DMS153 treated with DMSO at 0.1 percent for 48 hours (cell line): ENCODE results near the gene TMCC3.
"Not testable (repeated sequence)": the region's sequence is repeated elsewhere in the genome, so short reads cannot be mapped to it uniquely, and the experiment has no call there.

Experiments used
- DNase-seq: peaks from one replicate; lab custom pipeline; 2025; ENCODE audit not compliant: unreplicated experiment; lab: John Stamatoyannopoulos, UW

Gene TMCC3, protein sequence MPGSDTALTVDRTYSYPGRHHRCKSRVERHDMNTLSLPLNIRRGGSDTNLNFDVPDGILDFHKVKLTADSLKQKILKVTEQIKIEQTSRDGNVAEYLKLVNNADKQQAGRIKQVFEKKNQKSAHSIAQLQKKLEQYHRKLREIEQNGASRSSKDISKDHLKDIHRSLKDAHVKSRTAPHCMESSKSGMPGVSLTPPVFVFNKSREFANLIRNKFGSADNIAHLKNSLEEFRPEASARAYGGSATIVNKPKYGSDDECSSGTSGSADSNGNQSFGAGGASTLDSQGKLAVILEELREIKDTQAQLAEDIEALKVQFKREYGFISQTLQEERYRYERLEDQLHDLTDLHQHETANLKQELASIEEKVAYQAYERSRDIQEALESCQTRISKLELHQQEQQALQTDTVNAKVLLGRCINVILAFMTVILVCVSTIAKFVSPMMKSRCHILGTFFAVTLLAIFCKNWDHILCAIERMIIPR

DNA sequence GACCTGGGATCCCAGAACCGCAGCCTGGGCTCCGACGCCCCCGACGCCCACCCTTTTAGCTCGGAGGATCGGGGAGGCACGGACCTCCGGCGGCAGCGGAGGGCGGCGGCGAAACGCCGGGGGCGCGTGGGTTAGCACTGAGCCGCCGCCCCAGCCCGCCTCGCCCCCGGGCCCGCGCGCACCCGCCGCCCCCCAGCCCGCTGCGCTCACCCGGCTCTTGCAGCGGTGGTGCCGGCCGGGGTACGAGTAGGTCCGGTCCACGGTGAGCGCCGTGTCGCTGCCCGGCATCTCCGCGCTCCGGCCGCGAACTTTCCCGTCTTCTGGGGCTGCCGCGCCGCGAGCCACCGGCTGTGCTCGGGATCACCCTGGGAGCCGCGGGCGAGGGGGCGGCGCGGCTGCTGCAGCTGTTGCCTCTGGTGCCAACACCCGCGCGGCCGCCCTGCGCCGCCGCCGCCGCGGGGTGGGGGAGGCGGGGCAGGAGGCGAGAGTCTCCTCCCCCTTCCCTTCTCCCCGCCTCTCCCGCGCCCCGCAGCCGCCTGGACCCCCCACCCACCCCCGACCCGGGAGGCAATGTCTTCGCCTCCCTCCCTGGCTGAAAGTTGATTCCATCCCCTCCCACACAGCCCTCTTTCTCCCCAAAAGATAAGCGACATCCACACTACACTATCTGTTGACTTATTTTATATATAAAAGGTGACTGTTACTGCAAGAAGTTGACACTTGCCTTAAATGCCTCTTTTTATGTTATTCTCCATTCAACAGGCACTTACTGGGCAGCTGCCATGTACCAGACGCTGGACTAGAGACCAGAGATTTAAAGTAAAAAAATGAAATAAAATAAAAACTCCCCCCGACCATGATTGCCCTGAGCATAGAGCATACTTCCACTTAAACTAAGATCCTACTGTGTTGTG is at the start of gene TMCC3:
TMCC3 (minus strand) TSS at position 415 of the 914 bp plus-strand sequence; CDS start at position 288, 127 bp downstream.
- no peak for DNase-seq

DNA sequence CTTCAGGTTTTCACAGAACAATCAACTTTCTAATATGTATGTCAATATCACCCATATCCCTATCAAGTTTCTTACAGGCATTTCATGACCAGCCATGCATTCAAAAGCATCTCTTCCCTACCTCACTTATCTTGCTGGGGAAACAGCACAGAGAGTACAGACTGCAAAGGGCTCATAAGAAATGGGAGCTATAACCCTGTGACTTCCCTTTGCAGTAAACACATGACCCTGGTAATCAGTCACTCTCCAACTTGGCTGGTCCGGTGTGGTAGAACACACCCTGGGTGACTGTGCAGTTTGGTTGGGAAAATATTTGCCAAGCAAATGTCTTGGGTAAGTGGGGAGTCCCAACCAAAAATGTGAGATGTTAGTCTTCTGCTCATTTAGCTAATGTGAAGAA is 49.4 kb upstream of the TMCC3 start:
- DNase-seq: no peak

DNA sequence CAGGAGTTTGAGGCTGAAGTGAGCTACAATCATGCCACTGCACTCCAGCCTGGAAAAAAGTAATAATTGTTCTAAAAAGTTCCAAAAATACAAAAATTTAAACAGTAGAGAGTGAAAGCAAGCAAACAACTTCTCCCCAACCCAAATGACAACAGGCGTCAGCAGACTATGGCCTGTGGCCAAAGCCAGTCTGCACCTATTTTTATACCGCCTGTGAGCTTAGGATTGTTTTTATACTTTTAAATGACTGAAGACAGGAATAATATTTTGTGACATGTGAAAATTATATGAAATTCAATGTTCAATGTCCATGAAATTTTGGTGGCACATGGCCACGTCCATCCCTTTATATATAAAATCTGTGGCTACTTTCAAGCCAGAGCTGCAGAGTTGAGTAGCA is 48.2 kb upstream of the TMCC3 start:
- no peak for DNase-seq

DNA sequence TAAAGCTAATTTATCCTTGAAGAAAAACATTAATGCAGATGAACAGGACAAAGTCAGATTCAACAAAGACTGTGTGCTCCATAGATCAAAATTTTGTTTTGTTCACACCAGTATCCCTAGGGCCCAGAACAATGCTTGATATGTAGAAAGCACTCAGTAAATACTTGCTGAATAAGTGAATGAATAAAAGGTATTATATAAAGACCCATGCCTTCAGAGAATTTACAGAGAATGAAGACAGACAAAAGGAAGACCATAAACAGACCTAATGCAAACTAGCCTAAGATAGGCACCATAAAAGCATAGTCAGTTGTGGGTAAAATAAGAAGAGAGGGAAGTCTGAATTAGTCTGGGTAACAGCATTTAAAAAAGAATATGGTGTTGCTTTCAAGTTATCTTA is 47.3 kb upstream of the TMCC3 start:
- no peak for DNase-seq

DNA sequence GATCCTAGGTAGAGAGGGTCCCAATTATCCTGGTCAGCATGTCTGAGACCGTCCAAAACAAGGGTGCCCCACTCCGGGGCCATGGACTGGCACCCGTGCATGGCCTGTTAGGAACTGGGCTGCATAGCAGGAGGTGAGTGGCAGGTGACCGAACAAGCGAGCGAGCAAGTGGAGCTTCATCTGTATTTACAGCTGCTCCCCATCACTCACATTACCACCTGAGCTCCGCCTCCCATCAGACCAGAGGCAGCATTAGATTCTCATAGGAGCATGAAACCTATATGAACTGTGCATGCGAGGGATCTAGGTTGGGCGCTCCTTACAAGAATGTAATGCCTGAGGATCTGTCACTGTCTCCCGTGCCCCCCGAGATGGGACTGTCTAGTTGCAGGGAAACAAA is 44.4 kb upstream of the TMCC3 start:
- DNase-seq: no peak

DNA sequence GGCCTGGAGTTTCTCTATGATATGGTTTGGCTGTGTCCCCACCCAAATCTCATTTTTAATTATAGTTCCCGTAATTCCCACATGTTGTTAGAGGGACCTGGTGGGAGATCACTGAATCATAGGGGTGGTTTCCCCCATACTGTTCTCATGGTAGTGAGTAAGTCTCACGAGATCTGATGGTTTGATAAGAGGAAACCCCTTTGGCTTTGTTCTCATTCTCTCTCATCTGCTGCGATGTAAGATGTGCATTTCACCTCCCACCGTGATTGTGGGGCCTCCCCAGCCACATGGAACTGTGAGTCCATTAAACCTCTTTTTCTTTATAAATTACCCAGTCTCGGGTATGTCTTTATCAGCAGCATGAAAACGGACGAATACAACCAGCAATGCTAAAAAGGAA is 42.5 kb upstream of the TMCC3 start:
- DNase-seq: not testable (repeated sequence)

DNA sequence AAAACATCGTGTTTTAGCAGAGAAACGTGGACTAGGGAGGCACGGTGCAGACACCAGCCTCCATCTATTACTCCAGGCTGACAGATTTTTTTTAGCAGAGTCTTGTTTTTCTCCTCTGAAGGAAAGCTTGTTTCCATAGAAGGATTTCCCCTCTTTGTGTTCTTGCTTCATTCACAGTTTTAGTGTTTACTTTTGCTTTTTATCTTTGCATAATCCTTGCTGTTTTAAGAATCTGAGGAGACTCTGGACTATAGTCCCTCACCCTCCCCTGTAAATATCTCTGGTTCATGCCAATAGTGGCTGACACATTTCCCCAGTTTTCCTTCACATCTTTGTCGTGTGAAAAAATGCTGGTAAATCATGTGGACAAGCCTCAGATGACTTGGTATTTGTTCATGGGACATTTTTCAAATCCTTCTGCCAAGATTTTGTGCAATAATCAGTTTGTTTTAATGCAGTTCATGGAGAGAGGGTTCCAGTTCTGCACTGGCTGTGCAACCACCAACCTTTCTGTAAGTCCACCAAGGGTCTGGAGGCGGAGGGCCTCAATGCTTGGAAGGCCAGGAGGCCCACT is 39.9 kb upstream of the TMCC3 start:
- DNase-seq: no peak

DNA sequence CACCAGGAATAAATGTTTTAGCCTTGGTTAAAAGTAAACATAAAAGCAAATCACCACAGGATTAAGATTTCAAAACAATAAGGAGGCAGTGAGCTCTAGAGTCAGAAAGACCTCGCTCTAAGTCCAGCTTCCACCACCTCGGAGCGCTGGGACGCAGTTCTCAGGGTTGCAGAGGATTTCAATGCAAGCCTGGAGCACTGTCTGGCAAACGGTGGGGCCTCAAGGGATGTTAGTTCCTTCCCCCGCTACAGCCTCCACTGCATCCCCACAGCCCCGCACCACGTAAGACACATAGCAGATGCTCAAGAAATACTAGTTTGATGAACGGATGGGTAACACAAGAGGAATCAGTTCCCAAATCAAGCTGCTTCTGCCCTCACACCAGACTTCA is 39.3 kb upstream of the TMCC3 start:
- no peak for DNase-seq

DNA sequence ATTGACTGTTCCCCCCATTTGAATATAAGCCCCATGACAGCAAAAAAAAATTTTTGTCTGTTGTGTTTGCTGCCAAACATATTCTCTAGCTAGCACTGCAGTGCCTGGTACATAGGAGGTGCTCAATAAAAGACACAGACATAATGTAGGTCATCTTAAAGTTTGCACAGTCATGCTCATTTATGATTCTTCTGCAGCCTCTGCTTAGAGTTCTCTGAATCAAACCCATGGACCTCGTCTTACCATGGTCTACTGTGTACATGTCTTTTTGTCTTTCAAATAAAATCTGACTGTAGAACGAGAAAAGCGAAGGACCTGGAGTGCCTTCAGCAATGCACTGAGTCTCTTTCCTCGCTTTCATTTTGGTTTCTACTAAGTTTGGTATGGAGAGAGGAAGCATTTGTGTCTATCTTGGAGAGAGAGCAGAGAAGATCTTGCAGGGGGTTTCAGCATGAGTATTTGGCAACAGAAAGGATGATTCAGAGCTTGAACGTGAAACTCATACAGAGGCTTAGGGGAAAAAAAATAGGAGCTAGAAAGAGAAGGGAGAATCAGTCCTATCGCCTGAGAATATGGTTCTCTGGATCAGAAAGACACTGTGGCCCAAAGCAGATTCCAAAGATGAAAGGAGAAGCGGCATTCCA is 38.8 kb upstream of the TMCC3 start:
- DNase-seq: no peak

DNA sequence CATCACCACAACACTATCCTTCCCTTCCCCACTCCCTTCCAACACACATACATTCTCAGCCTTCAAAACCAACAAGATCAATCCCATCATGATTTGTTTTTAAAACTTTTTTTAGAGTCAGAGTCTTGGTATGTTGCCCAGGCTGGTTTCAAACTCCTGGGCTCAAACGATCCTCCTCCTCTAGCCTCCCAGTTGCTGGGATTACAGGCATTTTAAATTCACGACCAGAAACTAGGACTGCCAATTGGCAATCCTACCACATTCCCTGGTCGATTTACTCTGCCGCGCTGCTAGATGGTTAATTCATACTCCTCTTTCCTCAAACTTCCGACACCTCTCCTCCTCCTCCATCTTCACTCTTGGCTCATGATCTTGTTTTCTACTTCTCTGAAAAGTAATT is 37.5 kb upstream of the TMCC3 start:
- DNase-seq: no peak

DNA sequence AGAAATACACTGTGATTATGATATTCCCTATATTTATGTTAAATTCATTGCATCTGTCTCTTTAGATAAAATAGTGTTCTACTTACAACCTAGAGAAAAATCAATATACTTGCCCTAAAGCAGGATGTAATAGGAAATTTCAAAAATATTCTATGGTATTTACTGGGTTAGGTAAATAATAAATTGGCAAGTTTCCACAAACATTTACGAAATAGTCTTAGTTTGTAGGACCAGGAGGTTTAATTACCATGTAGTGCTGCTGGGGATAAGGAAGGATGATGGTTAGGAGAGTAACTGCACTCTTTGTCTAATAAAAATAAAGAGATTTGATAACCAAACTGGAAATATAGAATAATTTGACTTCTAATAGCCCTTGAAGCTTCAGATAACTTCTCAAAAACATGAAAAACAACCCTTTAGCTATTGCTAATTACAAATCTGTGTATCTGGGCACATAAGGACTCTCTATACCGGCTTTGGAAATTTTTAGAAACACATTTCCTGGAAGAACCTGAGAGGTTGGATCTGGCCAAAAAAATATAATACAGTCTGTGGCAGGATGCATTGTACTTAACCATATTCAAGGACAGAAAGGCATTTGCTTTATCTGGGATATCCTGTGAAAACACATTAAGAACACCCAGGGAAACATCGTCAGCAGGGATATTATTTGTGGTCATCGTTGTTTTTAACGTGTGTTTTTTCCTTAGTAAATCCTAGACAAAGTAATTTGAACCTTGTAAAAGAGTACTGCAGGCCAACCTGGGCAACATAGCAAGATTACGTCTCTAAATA is 36.7 kb upstream of the TMCC3 start:
- no peak for DNase-seq

DNA sequence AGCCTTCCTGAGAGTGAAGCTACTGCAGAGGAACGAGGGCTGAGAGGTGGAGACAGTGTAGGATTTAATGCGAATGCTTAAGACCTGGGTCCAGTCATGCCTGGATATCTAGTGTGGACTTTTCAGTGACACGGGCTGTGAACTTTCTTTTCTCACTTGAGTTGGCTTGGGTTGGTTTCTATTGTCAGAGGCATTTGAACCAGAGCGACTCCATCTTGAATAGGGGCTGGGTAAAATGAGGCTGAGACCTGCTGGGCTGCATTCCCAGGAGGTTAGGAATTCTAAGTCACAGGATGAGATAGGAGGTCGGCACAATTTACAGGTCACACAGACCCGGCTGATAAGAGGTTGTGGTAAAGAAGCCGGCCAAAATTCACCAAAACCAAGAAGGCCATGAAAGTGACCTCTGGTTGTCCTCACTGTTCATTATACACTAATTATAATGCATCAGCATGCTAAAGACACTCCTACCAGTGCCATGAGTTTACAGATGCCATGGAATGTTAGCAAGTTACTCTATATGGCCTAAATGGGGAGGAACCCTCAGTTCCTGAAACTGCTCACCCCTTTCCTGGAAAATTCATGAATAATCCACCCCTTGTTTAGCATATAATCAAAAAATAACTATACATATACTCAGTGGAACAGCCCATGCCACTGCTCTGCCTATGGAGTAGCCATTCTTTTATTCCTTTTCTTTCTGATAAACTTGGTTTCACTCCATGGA is 34.2 kb upstream of the TMCC3 start:
- no peak for DNase-seq

DNA sequence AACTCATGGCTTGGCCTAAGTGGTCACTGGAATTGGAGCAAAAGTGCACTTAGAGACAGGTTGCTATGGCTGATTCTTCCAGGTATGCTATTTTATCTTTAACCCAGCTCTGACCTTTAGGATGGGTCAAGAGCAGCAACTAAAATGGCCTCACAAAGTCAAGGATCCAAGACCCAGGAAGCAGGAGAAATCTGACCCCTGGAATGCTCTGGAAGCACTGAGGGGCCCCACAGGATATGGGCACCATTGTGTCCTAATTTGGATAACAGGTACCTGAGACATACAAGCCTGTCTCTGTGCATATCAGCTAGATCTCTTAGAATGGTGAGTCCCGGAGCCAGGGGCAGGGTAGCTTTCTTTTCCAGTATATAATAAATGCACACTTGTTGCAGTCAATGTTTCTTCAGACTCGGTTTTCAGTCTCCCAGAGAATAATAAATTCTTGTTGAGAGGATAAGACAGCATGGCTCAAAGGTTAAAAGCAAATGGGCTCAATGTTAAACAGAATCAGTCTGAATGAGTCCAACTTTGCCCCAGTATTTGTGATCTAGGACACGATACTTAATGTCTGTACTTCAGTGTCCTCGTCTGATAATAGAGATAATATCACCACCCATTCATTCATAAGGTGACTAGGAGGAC is 29.3 kb upstream of the TMCC3 start:
- no peak for DNase-seq

DNA sequence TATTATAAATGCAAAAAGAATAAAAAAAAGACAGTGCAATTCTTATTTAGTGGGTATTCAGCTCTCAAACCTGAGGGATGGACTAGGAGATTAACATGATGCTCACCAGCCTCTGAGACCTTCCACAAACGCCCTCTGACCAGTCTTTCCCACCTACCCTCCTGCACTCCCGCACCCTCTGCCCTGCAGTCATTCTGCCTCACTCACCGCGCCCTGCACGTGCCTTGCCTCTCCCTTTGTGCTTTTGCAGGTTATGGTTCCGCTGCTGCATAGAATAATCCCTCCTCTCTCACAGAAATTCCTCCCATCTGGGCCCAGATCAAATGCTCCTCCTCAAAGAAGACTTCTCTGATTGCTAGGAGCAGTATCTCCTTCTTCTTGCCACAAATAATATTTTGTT is 28.5 kb upstream of the TMCC3 start:
- DNase-seq: no peak

DNA sequence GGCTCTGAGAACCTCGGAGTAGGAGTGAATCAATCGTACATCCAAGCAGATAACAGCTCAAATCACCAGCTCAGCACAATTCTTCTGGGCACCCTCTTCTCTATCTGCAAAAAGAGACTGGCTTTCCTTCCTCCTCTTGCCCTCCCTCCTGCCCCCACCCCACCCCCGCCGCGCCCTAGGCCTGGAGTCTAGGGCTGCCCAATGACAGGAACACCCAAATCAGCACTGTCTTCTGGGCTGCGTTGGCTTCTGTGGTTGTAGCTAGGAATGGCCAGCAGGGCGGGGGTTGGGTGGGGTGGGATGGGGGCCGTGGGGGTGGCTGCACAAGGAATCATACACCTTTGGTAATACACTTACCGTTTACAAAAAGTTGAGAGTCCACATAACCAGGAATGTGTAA is 28.0 kb upstream of the TMCC3 start:
- DNase-seq: no peak

DNA sequence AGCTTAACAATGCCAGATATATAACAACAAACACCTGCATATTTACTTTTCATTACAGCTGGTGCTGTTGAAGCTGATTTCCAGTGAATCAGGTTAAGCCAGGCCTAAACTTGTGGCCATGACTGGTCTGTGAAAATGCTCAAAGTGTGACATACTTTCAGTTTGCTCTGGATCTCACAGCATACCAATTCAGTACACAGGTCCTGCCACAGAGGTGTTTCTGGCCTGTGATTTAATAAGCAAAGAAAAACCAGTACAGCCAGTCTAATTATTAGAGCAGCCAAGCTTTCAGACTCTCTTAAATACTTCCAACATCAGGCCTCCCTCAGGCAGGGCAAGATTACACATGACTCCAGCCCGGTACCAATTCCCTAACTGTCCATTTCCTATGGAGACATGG is 27.4 kb upstream of the TMCC3 start:
- DNase-seq: no peak

DNA sequence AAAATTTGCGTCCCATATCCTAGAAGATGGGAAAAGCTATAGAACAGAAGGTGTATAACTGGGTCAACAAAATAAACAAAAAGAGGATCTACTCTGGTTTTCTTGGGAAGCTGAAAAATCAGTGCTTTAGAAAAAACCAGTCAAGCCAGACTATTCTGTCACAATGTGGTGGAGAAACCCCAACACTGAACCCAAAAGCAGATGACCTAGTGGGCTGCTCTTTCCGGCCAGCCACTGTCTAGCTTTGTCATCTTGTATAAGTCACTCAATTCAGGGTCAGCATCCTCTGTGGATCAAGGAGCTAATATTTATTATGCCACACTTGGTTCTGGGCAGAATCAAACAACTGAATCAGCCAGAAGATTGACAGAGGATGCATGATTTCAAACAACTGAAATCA is 26.6 kb upstream of the TMCC3 start:
- DNase-seq: no peak

DNA sequence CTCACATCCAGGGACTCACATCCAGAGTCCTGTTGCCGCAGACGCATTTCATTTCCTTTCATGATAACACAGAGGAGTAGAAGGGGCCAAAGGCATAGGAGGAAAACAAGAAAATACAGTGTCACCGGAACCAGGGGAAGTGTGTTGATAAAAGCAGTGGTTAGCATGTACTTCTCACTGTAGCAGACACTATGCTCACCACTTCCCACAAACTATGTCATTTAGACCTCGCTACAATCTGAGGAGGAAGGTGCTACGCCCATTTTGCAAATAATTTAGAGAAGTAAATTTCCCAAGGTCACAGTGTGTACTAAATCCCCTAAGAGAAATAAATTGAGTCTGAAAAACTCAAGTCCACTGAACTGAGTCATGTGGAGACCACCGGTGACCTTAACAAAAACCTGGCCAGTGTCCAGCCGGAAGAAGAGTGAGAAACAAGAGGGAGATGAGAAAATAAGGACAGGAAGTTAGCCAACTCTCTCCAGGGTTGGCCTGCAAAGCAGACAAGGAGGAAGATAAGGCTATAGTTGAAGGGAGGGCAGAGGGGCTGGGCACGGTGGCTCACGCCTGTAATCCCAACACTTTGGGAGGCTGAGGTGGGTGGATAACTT is 25.8 kb upstream of the TMCC3 start:
- DNase-seq: no peak

DNA sequence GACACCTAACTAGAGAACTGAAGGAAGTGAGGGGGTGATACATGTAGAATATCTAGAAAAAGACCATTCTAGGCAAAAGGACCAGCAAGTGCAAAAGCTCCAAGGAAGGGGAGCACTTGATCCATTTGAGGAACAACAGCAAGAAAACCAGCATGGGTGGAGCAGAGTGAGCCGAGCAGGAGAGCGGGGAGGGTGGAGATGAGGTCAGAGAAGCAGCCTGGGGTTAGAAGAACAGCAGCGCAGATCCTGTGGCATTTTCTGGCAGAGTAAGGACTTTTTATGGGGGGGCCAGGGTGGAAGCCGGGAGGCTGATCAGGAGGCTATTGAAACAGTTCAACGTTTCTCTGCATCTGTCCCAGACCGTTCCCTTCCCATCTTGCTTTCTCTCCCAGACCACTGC is 24.5 kb upstream of the TMCC3 start:
- DNase-seq: no peak
